Heart left ventricle (tissue), 16 donors: ENCODE measurements around the gene ENTHD1. TPM values are rescaled to one million over a fixed set of nuclear protein-coding genes. Genes with fewer than 3 reads are reported as not detected.

Experiments
- ATAC-seq, 4 donors: fragments of 200-7000 bp; cut with Tn5 transposase; one replicate each; pipeline ENCODE4 v1.9.1; 2020 to 2022; ENCODE audit warnings: moderate library complexity in 4 of 4, mild to moderate bottlenecking in 3 of 4, moderate number of reproducible peaks in 1 of 4
- DNase-seq, 5 donors: peaks; one replicate each; pipeline ENCODE4 v3.0.0-alpha.2; 2020
- H3K27ac ChIP-seq, 12 donors: fragments of 200-600 bp; sonication (generic) in 4 of 12; one replicate each; pipeline versions ENCODE4 v1.5.0 to v1.8.0; 2016 to 2022; ENCODE audit warnings: mild to moderate bottlenecking in 2 of 12
- H3K27me3 ChIP-seq, 9 donors: fragments of 200-600 bp; sonication (generic) in 2 of 9; one replicate each; pipeline versions ENCODE4 v1.5.1 to v1.8.0; 2016 to 2022; ENCODE audit warnings: mild to moderate bottlenecking in 3 of 9
- H3K36me3 ChIP-seq, 9 donors: fragments of 200-600 bp; sonication (generic) in 2 of 9; one replicate each; pipeline versions ENCODE4 v1.5.0 to v1.8.0; 2018 to 2022; ENCODE audit warnings: mild to moderate bottlenecking in 2 of 9
- H3K4me1 ChIP-seq, 12 donors: fragments of 200-600 bp; sonication (generic) in 4 of 12; one replicate each; pipeline versions ENCODE4 v1.5.0 to v1.8.0; 2016 to 2022; ENCODE audit warnings: mild to moderate bottlenecking in 3 of 12
- H3K4me3 ChIP-seq, 12 donors: fragments of 200-600 bp; sonication (generic) in 4 of 12; one replicate each; pipeline versions ENCODE4 v1.5.0 to v1.8.0; 2017 to 2022; ENCODE audit warnings: mild to moderate bottlenecking in 9 of 12, moderate library complexity in 4 of 12
- H3K9me3 ChIP-seq, 12 donors: fragments of 200-600 bp; sonication (generic) in 4 of 12; one replicate each; pipeline versions ENCODE4 v1.5.0 to v1.8.0; 2016 to 2022; ENCODE audit warnings: mild to moderate bottlenecking in 1 of 12
- POLR2A ChIP-seq, 2 donors: fragments of 450-650 bp; IDR thresholded peaks; one replicate each; pipeline ENCODE4 v1.6.1; 2017; ENCODE audit warnings: antibody characterized with exemption in 2 of 2, mild to moderate bottlenecking in 2 of 2, moderate library complexity in 2 of 2
- WGBS, 4 donors: extraction: QIAGEN DNeasy Blood & Tissue Kit in 2 of 4; methylation state at CpG; one replicate each; pipeline versions ENCODE4 v1.1.5 to v1.1.7; 2013 to 2018; 5-methylcytosine and 5-hydroxymethylcytosine counted together
- intact Hi-C, 10 donors: fragments of 100-400 bp; cut with DNase I; formaldehyde crosslinking; loops; one replicate each; pipeline versions ENCODE4 v1.11.1 to v1.14.2; 2022
- polyA plus RNA-seq, 2 donors: library from polyadenylated mRNA; stranded (reverse); fragments of 200-250 nt; gene quantifications; one replicate each; pipeline ENCODE4 v1.2.3, GENCODE V29; 2013
- total RNA-seq, 9 donors: library from RNA; depleted of rRNA in 2 of 9; stranded (reverse); fragments of >200 nt in 2 of 9; fragmentation: NEBNext Ultra II Directional in 3 of 9; extraction: Animal tissue kit (Norgen Biotek cat#: 25700) in 3 of 9; gene quantifications; one replicate each; pipeline versions ENCODE4 v1.1.0 to v1.2.4, GENCODE V29; 2016 to 2023
- TF ChIP-seq, protein P1 (sequence below), 12 donors: fragments of 200-600 bp; sonication (generic) in 4 of 12; IDR thresholded peaks; one replicate each; pipeline versions ENCODE4 v1.5.0 to v1.8.0; 2018 to 2022; ENCODE audit warnings: antibody characterized with exemption in 12 of 12, mild to moderate bottlenecking in 5 of 12
- donor health status: ischemic (EF 13 %, LVEDD 7.1; RV severe dilation, severe dysfunction).
- donor health status: healthy with polysubstance abuse.
- donor health status: DM: no; HTN: yes; CAD: no.
- donor health status: DM: no; HTN: no; CAD: no.
- donor health status: ischemic (EF 25% LVEDD 6.9; RV normal size, moderate dysfunction).
- donor health status: ischemic (EF 25% LVEDD 5.7; RV mildly dilated, moderate dysfunction).
- donor health status: healthy.
- donor health status: DM: yes; HTN: yes; CAD: no.
- donor health status: ischemic (EF 35%, LVEDD 5.7; RV mildly dilated, moderate dysfunction).
- donor health status: nonischemic (EF 11% LVEDD 7.7; RV severe dilation, severe dysfunction).
- donor health status: DM: yes; HTN: yes; CAD: no.
- donor health status: PGD.
- donor health status: ischemic (EF 29% LVEDD 5.4; RV normal size, mild dysfunction).
- donor health status: nonischemic (EF 23%, LVEDD 6.1; RV moderate dilation, normal function).

The ENTHD1 gene
- total and polyA plus RNA-seq, 11 donors: not detected

DNA sequence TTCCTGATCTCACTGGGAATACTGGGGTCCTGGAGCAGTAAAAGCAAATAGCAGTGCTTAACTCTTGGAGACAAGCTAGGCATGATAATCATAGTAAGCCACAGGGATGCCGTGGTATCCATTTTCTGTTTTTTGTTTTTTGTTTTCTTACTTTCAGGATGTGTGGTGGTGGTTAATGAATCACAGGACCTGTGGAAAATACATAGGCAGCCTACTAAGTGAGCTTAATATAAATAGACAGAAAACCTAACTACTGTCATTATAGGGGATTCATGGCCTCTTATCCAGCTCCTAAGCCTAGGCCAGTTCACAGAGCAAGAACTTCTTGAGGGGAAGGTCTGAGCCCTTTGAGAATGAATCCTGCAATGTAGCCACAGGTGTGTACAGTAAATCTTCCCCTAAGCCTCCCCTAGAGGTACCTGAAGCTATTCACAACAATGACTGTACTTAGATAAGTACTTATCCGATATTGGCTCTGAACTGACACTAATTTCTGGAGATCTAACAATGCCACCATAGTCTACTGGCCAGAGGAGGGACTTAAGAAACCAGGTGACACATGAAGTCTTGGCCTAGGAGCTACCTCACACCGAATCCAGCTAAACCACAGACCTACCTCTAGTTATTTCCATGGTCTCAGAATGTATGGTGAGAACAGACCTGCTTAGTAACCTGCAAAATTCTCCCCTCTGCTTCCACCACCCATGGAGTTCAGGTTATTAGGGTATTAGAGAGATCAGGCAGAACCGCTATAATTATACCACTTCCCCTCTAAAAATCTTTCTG, 83.6 kb downstream of the ENTHD1 start:
- Histone ChIP-seq H3K27ac (no peak overlapping the region), H3K27me3 (peaks cover 0 to 68% (median 7%) of the 10 kb centered on the region in 9 donors), H3K36me3 (no peaks in the 10 kb centered on the region), H3K4me1 (no peaks in the 10 kb centered on the region), H3K4me3 (no peak overlapping the region), H3K9me3 (no peaks in the 10 kb centered on the region)
- WGBS, 4 donors: 65 to 86% (median 78%) methylated on average over 4 of the region's 4 CpGs
- TF ChIP-seq POLR2A (IDR thresholded peaks at IDR 0.05): no peak
- TF ChIP-seq, protein P1, sequence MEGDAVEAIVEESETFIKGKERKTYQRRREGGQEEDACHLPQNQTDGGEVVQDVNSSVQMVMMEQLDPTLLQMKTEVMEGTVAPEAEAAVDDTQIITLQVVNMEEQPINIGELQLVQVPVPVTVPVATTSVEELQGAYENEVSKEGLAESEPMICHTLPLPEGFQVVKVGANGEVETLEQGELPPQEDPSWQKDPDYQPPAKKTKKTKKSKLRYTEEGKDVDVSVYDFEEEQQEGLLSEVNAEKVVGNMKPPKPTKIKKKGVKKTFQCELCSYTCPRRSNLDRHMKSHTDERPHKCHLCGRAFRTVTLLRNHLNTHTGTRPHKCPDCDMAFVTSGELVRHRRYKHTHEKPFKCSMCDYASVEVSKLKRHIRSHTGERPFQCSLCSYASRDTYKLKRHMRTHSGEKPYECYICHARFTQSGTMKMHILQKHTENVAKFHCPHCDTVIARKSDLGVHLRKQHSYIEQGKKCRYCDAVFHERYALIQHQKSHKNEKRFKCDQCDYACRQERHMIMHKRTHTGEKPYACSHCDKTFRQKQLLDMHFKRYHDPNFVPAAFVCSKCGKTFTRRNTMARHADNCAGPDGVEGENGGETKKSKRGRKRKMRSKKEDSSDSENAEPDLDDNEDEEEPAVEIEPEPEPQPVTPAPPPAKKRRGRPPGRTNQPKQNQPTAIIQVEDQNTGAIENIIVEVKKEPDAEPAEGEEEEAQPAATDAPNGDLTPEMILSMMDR (IDR thresholded peaks at IDR 0.05): no peak
- intact Hi-C loops: loop anchor here in 2 of 10 donors (5.0 to 10.0 kb wide), 2 partner anchors 273 to 275 kb away; partner anchors contain the start of gene RPS19BP1 (in 1 of the 2)
- no peak for DNase-seq
- no peak for ATAC-seq

DNA sequence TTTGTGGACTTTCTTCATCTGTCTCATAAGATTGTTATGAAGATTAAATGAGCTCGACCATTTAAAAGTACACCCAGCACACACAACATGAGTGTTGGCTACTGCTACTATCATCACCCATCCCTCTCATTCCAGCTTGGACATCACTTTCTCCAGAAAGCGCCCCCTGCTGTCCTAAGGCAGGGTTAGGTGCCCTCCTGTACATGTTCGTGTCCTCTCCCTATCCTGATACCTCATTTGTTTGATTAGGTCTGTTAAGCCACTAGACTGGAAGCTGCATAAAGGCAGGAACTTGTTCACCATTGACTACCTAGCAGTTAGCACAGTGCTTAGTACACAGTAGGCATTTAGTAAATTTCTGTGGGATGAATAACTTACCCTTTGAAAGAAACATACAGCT, 85.5 kb downstream of the ENTHD1 start:
- Histone ChIP-seq H3K4me3 (no peak overlapping the region), H3K9me3 (no peaks in the 10 kb centered on the region), H3K27me3 (peaks cover 0 to 71% (median 10%) of the 10 kb centered on the region in 9 donors), H3K4me1 (no peaks in the 10 kb centered on the region), H3K27ac (no peak overlapping the region), H3K36me3 (no peaks in the 10 kb centered on the region)
- intact Hi-C loops: loop anchor here in 2 of 10 donors (5.0 to 10.0 kb wide), 2 partner anchors 271 to 273 kb away; partner anchors contain the start of gene RPS19BP1 (in 1 of the 2)
- no peak for ATAC-seq
- DNase-seq: no peak
- TF ChIP-seq POLR2A (IDR thresholded peaks at IDR 0.05): no peak
- TF ChIP-seq, protein P1 (IDR thresholded peaks at IDR 0.05): peak in 5 of 12 donors; percentile 9 to 30 (median 18)
- WGBS, 4 donors: 19 to 28% (median 20%) methylated on average over 3 of the region's 3 CpGs

DNA sequence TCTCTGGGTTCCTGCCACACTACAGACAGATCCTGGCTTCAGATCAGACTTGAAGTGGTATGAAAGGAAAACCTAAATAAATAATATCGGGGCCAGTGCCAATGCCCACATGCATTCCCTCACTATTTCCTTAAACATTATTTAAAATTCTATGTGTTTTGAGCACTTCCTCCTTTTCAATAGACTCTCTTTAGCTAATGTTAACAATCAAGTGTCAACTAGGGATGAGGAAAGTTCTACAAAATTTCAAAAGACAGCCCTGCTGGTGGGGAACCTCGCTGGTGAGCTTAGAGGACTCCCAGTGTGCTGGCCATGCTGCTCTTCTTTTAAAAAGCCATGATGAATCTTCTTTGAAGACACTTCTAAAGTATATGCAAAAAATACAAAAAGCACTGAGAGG, 87.5 kb downstream of the ENTHD1 start:
- ATAC-seq (no peak), DNase-seq (no peak)
- WGBS, 4 donors: 43 to 66% (median 61%) methylated on average over 2 of the region's 2 CpGs
- Histone ChIP-seq H3K9me3 (no peaks in the 10 kb centered on the region), H3K27me3 (peaks cover 0 to 73% (median 16%) of the 10 kb centered on the region in 9 donors), H3K4me1 (no peaks in the 10 kb centered on the region), H3K4me3 (no peak overlapping the region), H3K27ac (no peak overlapping the region), H3K36me3 (no peaks in the 10 kb centered on the region)
- TF ChIP-seq POLR2A (IDR thresholded peaks at IDR 0.05): no peak
- TF ChIP-seq, protein P1 (IDR thresholded peaks at IDR 0.05): no peak
- intact Hi-C loops: loop anchor here in 2 of 10 donors (5.0 to 10.0 kb wide), 2 partner anchors 269 to 271 kb away; partner anchors contain the start of gene RPS19BP1 (in 1 of the 2)

DNA sequence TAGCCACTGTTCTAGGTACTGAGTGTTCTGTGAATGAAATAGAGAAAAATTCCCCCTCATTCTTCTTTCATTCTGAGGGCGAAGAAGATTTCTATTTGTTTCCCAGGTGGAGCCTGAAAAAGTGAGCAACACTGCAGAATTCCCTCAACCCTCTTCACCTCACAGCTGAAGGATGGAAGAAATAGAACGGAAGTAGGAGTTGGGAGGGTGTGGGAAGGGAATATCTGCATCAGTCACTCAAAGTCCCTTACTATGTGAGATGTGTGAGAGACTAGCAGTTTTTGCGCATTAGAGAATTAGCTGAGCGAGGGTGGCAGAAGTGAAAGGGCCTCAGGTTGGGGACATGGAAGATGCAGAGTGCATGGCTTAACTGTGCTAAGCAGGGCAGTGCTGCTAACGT, 88.4 kb downstream of the ENTHD1 start:
- no peak for ATAC-seq
- H3K9me3 ChIP-seq: no peaks in the 10 kb centered on the region
- no peak overlapping the region for H3K27ac ChIP-seq
- H3K4me3 ChIP-seq: no peak overlapping the region
- TF ChIP-seq, protein P1 (IDR thresholded peaks at IDR 0.05): no peak
- TF ChIP-seq POLR2A (IDR thresholded peaks at IDR 0.05): no peak
- no peak for DNase-seq
- WGBS, 4 donors: 77 to 84% (median 82%) methylated on average over 5 of the region's 5 CpGs
- peaks cover 0 to 69% (median 14%) of the 10 kb centered on the region in 9 donors for H3K27me3 ChIP-seq
- no peaks in the 10 kb centered on the region for H3K4me1 ChIP-seq
- intact Hi-C loops: loop anchor here in 2 of 10 donors (5.0 to 10.0 kb wide), 2 partner anchors 268 to 270 kb away; partner anchors contain the start of gene RPS19BP1 (in 1 of the 2)
- H3K36me3 ChIP-seq: no peaks in the 10 kb centered on the region
